ENCODE results near the gene ANAPC5.

GRCh38 chr12:121337416-121337815 lies 14.8 kb downstream of the ANAPC5 start:
- no peak for TF ChIP-seq CTCF (conservative IDR thresholded peaks at IDR 0.05; ENCODE audit: low read depth, low read length)
- no peak for TF ChIP-seq EZH2 (IDR thresholded peaks at IDR 0.05; ENCODE audit: low read length, unreplicated experiment)
